Colonic mucosa (tissue), 4 donors: ENCODE data around the gene ANKRD9. TPM values are rescaled to one million over a fixed set of nuclear protein-coding genes. Genes with fewer than 3 reads are reported as not detected.

Experiments
- DNase-seq: peaks from one replicate; pipeline ENCODE4 v3.0.0-alpha.2; 2020
- H3K27ac ChIP-seq: fragments of 200-600 bp; one replicate; pipeline ENCODE4 v1.8.0; 2021
- H3K27me3 ChIP-seq: fragments of 200-600 bp; one replicate; pipeline ENCODE4 v1.8.0; 2021
- H3K36me3 ChIP-seq: fragments of 200-600 bp; one replicate; pipeline ENCODE4 v1.8.0; 2021
- H3K4me1 ChIP-seq: fragments of 200-600 bp; one replicate; pipeline ENCODE4 v1.8.0; 2021; ENCODE audit warnings: mild to moderate bottlenecking
- H3K4me3 ChIP-seq: fragments of 200-600 bp; one replicate; pipeline ENCODE4 v1.8.0; 2021
- H3K9ac ChIP-seq, 2 donors: one replicate each; pipeline ENCODE4 v1.7.0; 2013; ENCODE audit warnings: control low read depth in 2 of 2, low read depth in 2 of 2, low read length in 2 of 2
- H3K9me3 ChIP-seq: fragments of 200-600 bp; one replicate; pipeline ENCODE4 v1.8.0; 2021
- CTCF ChIP-seq: fragments of 200-600 bp; IDR thresholded peaks from one replicate; pipeline ENCODE4 v1.8.0; 2022; ENCODE audit warnings: antibody characterized with exemption, mild to moderate bottlenecking
- intact Hi-C: fragments of 100-400 bp; cut with DNase I; formaldehyde crosslinking; loops from one replicate; pipeline ENCODE4 v1.14.1; 2022
- total RNA-seq, 2 donors: library from RNA; stranded (reverse); fragmentation: NEBNext Ultra II Directional in 1 of 2; extraction: Animal tissue kit (Norgen Biotek cat#: 25700) in 1 of 2; gene quantifications; one replicate each; pipeline ENCODE4 v1.2.1, GENCODE V29; 2021
- donor health status: healthy.
- donor health status: DM: no; HTN: no; CAD: no.
- donor health status: DM: no; HTN: no; CAD: no.

The ANKRD9 gene
- total RNA-seq, 2 donors from 2014 or later: 107 to 115 TPM

- H3K27ac ChIP-seq: no peak overlapping the region
- intact Hi-C loops: no loop called here
- no peak for TF ChIP-seq CTCF
- no peaks in the 10 kb centered on the region for H3K36me3 ChIP-seq
- no peaks in the 10 kb centered on the region for H3K4me1 ChIP-seq
- no peak for DNase-seq
- no peak overlapping the region for H3K4me3 ChIP-seq
- H3K9ac ChIP-seq: no peak overlapping the region
- H3K9me3 ChIP-seq: no peaks in the 10 kb centered on the region
- no peaks in the 10 kb centered on the region for H3K27me3 ChIP-seq
Measured at GRCh38 chr14:102491786-102492530, 17.6 kb downstream of the ANKRD9 start.

GRCh38 chr14:102491366-102491765, 18.2 kb downstream of the ANKRD9 start:
- H3K9ac ChIP-seq: no peak overlapping the region
- H3K27ac ChIP-seq: no peak overlapping the region
- intact Hi-C loops: no loop called here
- no peak for TF ChIP-seq CTCF
- DNase-seq: no peak
- H3K36me3 ChIP-seq: no peaks in the 10 kb centered on the region
- H3K27me3 ChIP-seq: no peaks in the 10 kb centered on the region
- H3K9me3 ChIP-seq: no peaks in the 10 kb centered on the region
- H3K4me3 ChIP-seq: no peak overlapping the region
- H3K4me1 ChIP-seq: no peaks in the 10 kb centered on the region

GRCh38 chr14:102490456-102490855, 19.1 kb downstream of the ANKRD9 start:
- Histone ChIP-seq H3K4me3 (no peak overlapping the region), H3K27me3 (no peaks in the 10 kb centered on the region), H3K9me3 (no peaks in the 10 kb centered on the region), H3K4me1 (no peaks in the 10 kb centered on the region), H3K27ac (no peak overlapping the region), H3K36me3 (no peaks in the 10 kb centered on the region), H3K9ac (no peak overlapping the region)
- intact Hi-C loops: no loop called here
- TF ChIP-seq CTCF: no peak
- DNase-seq: no peak

- intact Hi-C loops: no loop called here
- Histone ChIP-seq H3K9ac (no peak overlapping the region), H3K4me1 (no peaks in the 10 kb centered on the region), H3K36me3 (no peaks in the 10 kb centered on the region), H3K27me3 (no peaks in the 10 kb centered on the region), H3K27ac (no peak overlapping the region), H3K4me3 (no peak overlapping the region), H3K9me3 (no peaks in the 10 kb centered on the region)
- no peak for TF ChIP-seq CTCF
- DNase-seq: no peak
Measured at GRCh38 chr14:102487204-102487577, 22.4 kb downstream of the ANKRD9 start.

- no peaks in the 10 kb centered on the region for H3K36me3 ChIP-seq
- no peaks in the 10 kb centered on the region for H3K27me3 ChIP-seq
- no peak overlapping the region for H3K9ac ChIP-seq
- no peaks in the 10 kb centered on the region for H3K9me3 ChIP-seq
- intact Hi-C loops: no loop called here
- TF ChIP-seq CTCF: no peak
- no peak overlapping the region for H3K27ac ChIP-seq
- no peak overlapping the region for H3K4me3 ChIP-seq
- DNase-seq: no peak
- H3K4me1 ChIP-seq: no peaks in the 10 kb centered on the region
Measured at GRCh38 chr14:102486513-102487203, 22.9 kb downstream of the ANKRD9 start.
